Upper lobe of left lung (tissue), 4 donors: Measurements from ENCODE around the gene ERFE.

ENCODE experiments used
- EP300 ChIP-seq, 4 donors: sonication (generic); formaldehyde crosslinking; IDR thresholded peaks; one replicate each; pipeline ENCODE4 v1.5.1; 2017; ENCODE audit warnings: antibody characterized with exemption in 4 of 4, control low read depth in 2 of 4
- POLR2A ChIP-seq, 4 donors: fragments of 450-650 bp; IDR thresholded peaks; one replicate each; pipeline ENCODE4 v1.5.1; 2016 to 2017; ENCODE audit warnings: antibody characterized with exemption in 4 of 4, mild to moderate bottlenecking in 2 of 4
- POLR2AphosphoS5 ChIP-seq, 2 donors: sonication (generic); formaldehyde crosslinking; IDR thresholded peaks; one replicate each; pipeline ENCODE4 v1.5.1; 2017; ENCODE audit warnings: antibody characterized with exemption in 2 of 2
- TF ChIP-seq, protein P1 (sequence below), 6 experiments: fragments of 450-650 bp in 4 of 6; fragments of 200-600 bp in 2 of 6; sonication (generic) in 2 of 6; IDR thresholded peaks; one replicate each; pipeline ENCODE4 v1.5.1; 2016 to 2019; ENCODE audit warnings: antibody characterized with exemption in 6 of 6

- TF ChIP-seq, protein P1, sequence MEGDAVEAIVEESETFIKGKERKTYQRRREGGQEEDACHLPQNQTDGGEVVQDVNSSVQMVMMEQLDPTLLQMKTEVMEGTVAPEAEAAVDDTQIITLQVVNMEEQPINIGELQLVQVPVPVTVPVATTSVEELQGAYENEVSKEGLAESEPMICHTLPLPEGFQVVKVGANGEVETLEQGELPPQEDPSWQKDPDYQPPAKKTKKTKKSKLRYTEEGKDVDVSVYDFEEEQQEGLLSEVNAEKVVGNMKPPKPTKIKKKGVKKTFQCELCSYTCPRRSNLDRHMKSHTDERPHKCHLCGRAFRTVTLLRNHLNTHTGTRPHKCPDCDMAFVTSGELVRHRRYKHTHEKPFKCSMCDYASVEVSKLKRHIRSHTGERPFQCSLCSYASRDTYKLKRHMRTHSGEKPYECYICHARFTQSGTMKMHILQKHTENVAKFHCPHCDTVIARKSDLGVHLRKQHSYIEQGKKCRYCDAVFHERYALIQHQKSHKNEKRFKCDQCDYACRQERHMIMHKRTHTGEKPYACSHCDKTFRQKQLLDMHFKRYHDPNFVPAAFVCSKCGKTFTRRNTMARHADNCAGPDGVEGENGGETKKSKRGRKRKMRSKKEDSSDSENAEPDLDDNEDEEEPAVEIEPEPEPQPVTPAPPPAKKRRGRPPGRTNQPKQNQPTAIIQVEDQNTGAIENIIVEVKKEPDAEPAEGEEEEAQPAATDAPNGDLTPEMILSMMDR (IDR thresholded peaks at IDR 0.05) = no peak
- TF ChIP-seq POLR2A (IDR thresholded peaks at IDR 0.05) = no peak
- TF ChIP-seq POLR2AphosphoS5 (IDR thresholded peaks at IDR 0.05) = no peak
- no peak for TF ChIP-seq EP300 (IDR thresholded peaks at IDR 0.05)
Observed at GRCh38 chr2:238154570-238154969, 4.2 kb upstream of the ERFE start.
